HCT116 (cell line): ENCODE measurements around the gene RANGAP1. TPM values are rescaled to one million over a fixed set of nuclear protein-coding genes. Genes with fewer than 3 reads are reported as not detected.
A peak's percentile ranks its signal among the peaks of the same experiment; 100 is the strongest.

Experiments used
- ATAC-seq: fragments of 200-7000 bp; cut with Tn5 transposase; 2 replicates; pipeline ENCODE4 v1.9.1; 2020; ENCODE audit warnings: mild to moderate bottlenecking, moderate library complexity
- BruUV-seq: library from RNA; stranded (reverse); fragments of 400-500 nt; replicated peaks from 2 replicates; lab custom pipeline; 2021; lab: Mats Ljungman, UMichigan
- CTCF ChIA-PET: fragments of 300-600 bp; sonication (Branson Sonifier 250); formaldehyde crosslinking; loops from one replicate; lab custom pipeline; 2021; ENCODE audit warnings: antibody characterized with exemption; lab: Charles Lee
- POLR2A ChIA-PET: fragments of 300-600, 350-600 bp; sonication (Branson Sonifier 250); formaldehyde crosslinking; loops from one replicate; lab custom pipeline; 2021; ENCODE audit warnings: antibody characterized with exemption; lab: Charles Lee
- RAD21 ChIA-PET, 2 experiments: fragments of 300-600 bp; sonication (Branson Sonifier 250); formaldehyde crosslinking; loops; one replicate each; lab custom pipeline; 2023; ENCODE audit warnings: low total read pairs in 2 of 2; ENCODE audit not compliant: uncharacterized antibody in 2 of 2, unreplicated experiment in 2 of 2, low non-redundant PET in 1 of 2; lab: Charles Lee
- DNase-seq: peaks from one replicate; pipeline ENCODE4 v3.0.0-alpha.2; 2010; ENCODE audit warnings: low read depth, low spot score
- H2AFZ ChIP-seq: fragments of 200-600 bp; shearing (Covaris generic), sonication (generic); 2 replicates; pipeline ENCODE4 v1.6.1; 2017; ENCODE audit warnings: low read depth, mixed run types, mixed read lengths, antibody characterized with exemption, low read length; ENCODE audit not compliant: poor library complexity, severe bottlenecking
- H3K27ac ChIP-seq: 2 replicates; pipeline ENCODE4 v1.5.1; 2012; ENCODE audit warnings: low read depth, low read length
- H3K27me3 ChIP-seq: fragments of 200-600 bp; sonication (generic); 2 replicates; pipeline ENCODE4 v1.6.1; 2016; ENCODE audit warnings: mixed run types, low read length, mixed read lengths; ENCODE audit not compliant: insufficient read depth
- H3K36me3 ChIP-seq, 2 experiments: fragments of 200-500 bp in 1 of 2; fragments of 200-600 bp in 1 of 2; sonication (Bioruptor generic) in 1 of 2; sonication (generic) in 1 of 2; 2 replicates each; pipeline versions ENCODE4 v1.5.1 to v1.6.1; 2014 to 2016; ENCODE audit warnings: low read length in 2 of 2, inconsistent platforms in 1 of 2, mixed read lengths in 1 of 2, mixed run types in 1 of 2; ENCODE audit not compliant: insufficient read depth in 2 of 2, control insufficient read depth in 1 of 2
- H3K4me1 ChIP-seq, 2 experiments: fragments of 200-600 bp in 1 of 2; sonication (generic) in 1 of 2; 2 replicates each; pipeline versions ENCODE4 v1.5.1 to v1.6.1; 2012 to 2017; ENCODE audit warnings: low read length in 2 of 2, inconsistent platforms in 1 of 2, mild to moderate bottlenecking in 1 of 2, mixed read lengths in 1 of 2, mixed run types in 1 of 2, moderate library complexity in 1 of 2; ENCODE audit not compliant: insufficient read depth in 2 of 2, control insufficient read depth in 1 of 2
- H3K4me2 ChIP-seq: fragments of 200-600 bp; sonication (generic); 2 replicates; pipeline ENCODE4 v1.6.1; 2017; ENCODE audit warnings: mixed run types, low read length, mixed read lengths
- H3K4me3 ChIP-seq, 2 experiments: fragments of 200-600 bp in 1 of 2; sonication (generic) in 1 of 2; replicated peaks in 1 of 2; 2 replicates each; pipeline ENCODE4 v1.5.1; 2011 to 2016; ENCODE audit warnings: low read length in 2 of 2, control low read depth in 1 of 2, low read depth in 1 of 2, mild to moderate bottlenecking in 1 of 2, mixed read lengths in 1 of 2, mixed run types in 1 of 2
- H3K79me2 ChIP-seq: fragments of 200-600 bp; sonication (generic); 2 replicates; pipeline ENCODE4 v1.6.1; 2017; ENCODE audit warnings: mild to moderate bottlenecking, mixed run types, low read length, moderate library complexity, mixed read lengths; ENCODE audit not compliant: insufficient read depth
- H3K9ac ChIP-seq: fragments of 200-600 bp; sonication (generic); 2 replicates; pipeline ENCODE4 v1.6.1; 2016; ENCODE audit warnings: low read length, mixed read lengths
- H3K9me2 ChIP-seq: fragments of 200-600 bp; sonication (generic), shearing (Covaris generic); 2 replicates; pipeline ENCODE4 v1.6.1; 2017; ENCODE audit warnings: mixed run types, mild to moderate bottlenecking, moderate library complexity; ENCODE audit not compliant: insufficient read depth
- H3K9me3 ChIP-seq, 2 experiments: fragments of 200-500 bp in 1 of 2; fragments of 200-600 bp in 1 of 2; sonication (Bioruptor generic) in 1 of 2; sonication (generic) in 1 of 2; 2 replicates each; pipeline ENCODE4 v1.6.1; 2014 to 2017; ENCODE audit warnings: low read length in 2 of 2, mixed read lengths in 2 of 2, inconsistent platforms in 1 of 2, low read depth in 1 of 2, mild to moderate bottlenecking in 1 of 2, mixed run types in 1 of 2, moderate library complexity in 1 of 2; ENCODE audit not compliant: control insufficient read depth in 1 of 2, insufficient read depth in 1 of 2
- H4K20me1 ChIP-seq: fragments of 200-600 bp; sonication (generic), shearing (Covaris generic); 2 replicates; pipeline ENCODE4 v1.6.1; 2017; ENCODE audit warnings: mixed run types, mild to moderate bottlenecking, moderate library complexity; ENCODE audit not compliant: insufficient read depth
- CBX3 ChIP-seq: IDR thresholded peaks from 2 replicates; pipeline ENCODE4 v1.6.1; 2012; ENCODE audit warnings: low read depth
- CEBPB ChIP-seq: IDR thresholded peaks from 2 replicates; pipeline ENCODE4 v1.6.1; 2012; ENCODE audit warnings: low read depth
- EZH2 ChIP-seq: fragments of 200-600 bp; sonication (generic); IDR thresholded peaks from 2 replicates; pipeline ENCODE4 v1.6.1; 2017; ENCODE audit warnings: antibody characterized with exemption, mixed run types
- JUND ChIP-seq: IDR thresholded peaks from 2 replicates; pipeline ENCODE4 v1.6.1; 2012
- SRF ChIP-seq: IDR thresholded peaks from 2 replicates; pipeline ENCODE4 v1.6.1; 2012; ENCODE audit warnings: low read depth
- intact Hi-C: fragments of 100-400 bp; cut with micrococcal nuclease; formaldehyde crosslinking; loops from 2 replicates; pipeline ENCODE4 v1.10.0; 2022
- total RNA-seq: library from RNA; stranded (reverse); gene quantifications from one replicate; pipeline ENCODE4 v1.2.1, GENCODE V29; 2021; ENCODE audit not compliant: unreplicated experiment

Gene RANGAP1
- total RNA-seq, 1 experiment from 2014 or later, result 121 TPM

DNA sequence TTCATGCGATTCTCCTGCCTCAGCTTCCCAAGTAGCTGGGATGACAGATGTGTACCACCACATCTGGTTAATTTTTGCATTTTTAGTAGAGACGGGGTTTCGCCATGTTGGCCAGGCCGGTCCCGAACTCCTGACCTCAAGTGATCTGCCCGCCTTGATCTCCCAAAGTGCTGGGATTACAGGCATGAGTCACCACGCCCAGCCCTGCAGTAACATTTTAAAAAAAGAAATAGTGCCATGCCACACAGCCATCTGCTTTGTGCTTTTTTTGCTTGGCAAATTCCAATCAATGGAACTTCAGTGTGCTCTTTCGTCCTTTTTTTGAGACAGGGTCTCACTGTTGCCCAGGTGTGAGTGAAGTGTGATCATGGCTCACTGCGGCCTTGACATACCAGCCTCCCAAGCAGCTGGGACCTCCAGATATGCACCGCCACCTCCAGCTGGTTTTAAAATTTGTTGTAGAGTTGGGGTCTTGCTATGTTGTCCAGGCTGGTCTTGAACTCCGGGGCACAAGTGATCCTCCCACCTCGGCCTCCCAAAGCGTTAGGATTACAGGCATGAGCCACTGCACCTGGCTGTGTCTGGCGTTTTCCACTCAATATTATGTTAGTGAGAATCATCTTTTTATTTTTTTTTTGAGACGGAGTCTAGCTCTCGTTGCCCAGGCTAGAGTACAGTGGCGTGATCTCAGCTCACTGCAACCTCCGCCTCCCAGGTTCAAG is 43.4 kb downstream of the RANGAP1 start:
- peak overlapping the region; percentile 52 for H3K4me2 ChIP-seq
- BruUV-seq, result no TSS peak
- H3K4me3 ChIP-seq, result no peak overlapping the region
- ChIA-PET CTCF (no interaction called here), RAD21 (no interaction called here), POLR2A (no interaction called here)
- H3K4me1 ChIP-seq, result peaks cover 6 to 10% of the 10 kb centered on the region in 2 experiments; a peak in 3 of 4 replicates
- no peaks in the 10 kb centered on the region for H3K79me2 ChIP-seq
- no peak overlapping the region for H3K9ac ChIP-seq
- H3K9me3 ChIP-seq, result no peaks in the 10 kb centered on the region
- H3K9me2 ChIP-seq, result no peaks in the 10 kb centered on the region
- no peak for TF ChIP-seq SRF
- no peak for TF ChIP-seq CEBPB
- peak; percentile 5; the same call in 1 of the 2 replicates for TF ChIP-seq JUND
- intact Hi-C loops, result no loop called here
- H3K36me3 ChIP-seq, result peaks cover 0 to 22% of the 10 kb centered on the region in 2 experiments; a peak in 1 of 4 replicates
- DNase-seq (no peak), ATAC-seq (0 out of 2 replicates have a peak, but pooled peaks have one; percentile 18)
- no peak overlapping the region for H2AFZ ChIP-seq
- H3K27ac ChIP-seq, result peak overlapping the region; percentile 26; the same call in 1 of the 2 replicates
- peaks cover 4% of the 10 kb centered on the region; the same call in 1 of the 2 replicates for H4K20me1 ChIP-seq
- no peaks in the 10 kb centered on the region for H3K27me3 ChIP-seq

DNA sequence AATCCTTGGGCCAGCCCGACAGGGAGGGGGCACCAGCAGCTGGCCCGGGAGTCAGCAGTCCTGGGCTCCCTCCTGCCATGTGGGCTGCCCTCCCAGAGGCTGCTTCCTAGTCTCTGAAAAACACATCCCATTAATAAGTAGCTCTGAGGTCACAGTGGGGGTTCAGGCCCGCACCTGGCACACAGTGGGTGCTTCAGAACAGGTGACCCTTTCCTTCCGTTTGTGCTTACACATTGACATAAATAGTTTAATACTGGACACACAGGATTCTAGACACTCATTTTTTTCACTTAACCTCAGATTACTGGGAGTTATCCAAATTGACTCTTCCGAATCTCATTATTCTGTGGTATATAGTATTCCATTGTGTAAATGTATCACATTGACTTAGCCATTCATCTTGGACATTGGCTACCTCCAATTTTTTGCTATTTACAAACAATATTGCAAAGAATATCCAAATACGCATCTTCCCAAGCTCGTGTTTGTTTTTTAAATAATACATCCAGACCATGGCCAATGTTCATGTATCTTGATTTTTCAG is 44.8 kb downstream of the RANGAP1 start:
- intact Hi-C loops, result no loop called here
- CTCF ChIA-PET, result no interaction called here

More for the DNA sequence above, 44.8 kb downstream of the RANGAP1 start:
- no TSS peak for BruUV-seq
- Histone ChIP-seq H3K27ac (no peak overlapping the region), H3K4me3 (no peak overlapping the region), H3K36me3 (peaks cover 0 to 11% of the 10 kb centered on the region in 2 experiments; a peak in 1 of 4 replicates), H3K4me2 (no peak overlapping the region), H3K4me1 (peaks cover 6 to 10% of the 10 kb centered on the region in 2 experiments; a peak in 3 of 4 replicates), H3K9me3 (no peaks in the 10 kb centered on the region), H3K79me2 (no peaks in the 10 kb centered on the region), H3K27me3 (no peaks in the 10 kb centered on the region), H2AFZ (no peak overlapping the region), H3K9me2 (no peaks in the 10 kb centered on the region), H4K20me1 (peaks cover 4% of the 10 kb centered on the region; the same call in 1 of the 2 replicates), H3K9ac (no peak overlapping the region)
- TF ChIP-seq CBX3 (no peak), SRF (no peak), EZH2 (no peak)
- POLR2A ChIA-PET, result no interaction called here
- DNase-seq (no peak), ATAC-seq (no peak)
- RAD21 ChIA-PET, result no interaction called here
